Gastrocnemius medialis (tissue), 4 donors: ENCODE measurements around the gene SPEM2.

Experiments used
- CTCF ChIP-seq, 5 experiments: fragments of 450-650 bp in 3 of 5; fragments of 200-600 bp in 2 of 5; sonication (generic) in 2 of 5; IDR thresholded peaks in 4 of 5; conservative IDR thresholded peaks in 1 of 5; 1 replicate in 4 of 5; 2 replicates in 1 of 5; pipeline ENCODE4 v1.5.1; 2016 to 2019; ENCODE audit warnings: antibody characterized with exemption in 5 of 5, mild to moderate bottlenecking in 3 of 5, moderate library complexity in 3 of 5
- POLR2A ChIP-seq, 2 donors: fragments of 450-650 bp; IDR thresholded peaks; one replicate each; pipeline ENCODE4 v1.6.1; 2017; ENCODE audit warnings: antibody characterized with exemption in 2 of 2, mild to moderate bottlenecking in 2 of 2, moderate library complexity in 2 of 2

GRCh38 chr17:7468290-7468689 is 42.9 kb downstream of the SPEM2 start:
- TF ChIP-seq POLR2A (IDR thresholded peaks at IDR 0.05) (no peak), CTCF (IDR thresholded peaks at IDR 0.05 in 4 of 5, conservative IDR thresholded peaks at IDR 0.05 in 1 of 5) (no peak)
